RWPE2 (cell line): ENCODE measurements around the gene NRAP.

Experiments used
- ATAC-seq: fragments of 200-7000 bp; cut with Tn5 transposase; 3 replicates; pipeline ENCODE4 v1.9.1; 2021; ENCODE audit warnings: low read depth
- DNase-seq: peaks from one replicate; pipeline ENCODE4 v3.0.0-alpha.2; 2020; ENCODE audit warnings: low spot score
- H3K27ac ChIP-seq: fragments of 450-650 bp; 2 replicates; pipeline ENCODE4 v1.5.1; 2017; ENCODE audit warnings: mild to moderate bottlenecking; ENCODE audit not compliant: poor library complexity, severe bottlenecking
- H3K27me3 ChIP-seq: fragments of 250-450 bp; sonication (Bioruptor Pico); 2 replicates; pipeline ENCODE4 v1.5.1; 2021; ENCODE audit warnings: mild to moderate bottlenecking, moderate library complexity; ENCODE audit not compliant: insufficient read depth, poor library complexity, severe bottlenecking
- H3K36me3 ChIP-seq: fragments of 250-450 bp; sonication (Bioruptor Pico); 2 replicates; pipeline ENCODE4 v1.5.1; 2020; ENCODE audit warnings: low read depth, mild to moderate bottlenecking, moderate library complexity
- H3K4me1 ChIP-seq: fragments of 250-450 bp; sonication (Bioruptor Pico); 2 replicates; pipeline ENCODE4 v1.5.1; 2021; ENCODE audit warnings: mild to moderate bottlenecking, moderate library complexity; ENCODE audit not compliant: insufficient read depth, poor library complexity, severe bottlenecking
- H3K4me3 ChIP-seq: fragments of 250-450 bp; sonication (Bioruptor Pico); 2 replicates; pipeline ENCODE4 v1.5.1; 2021; ENCODE audit warnings: mild to moderate bottlenecking, moderate library complexity; ENCODE audit not compliant: severe bottlenecking
- H3K9me3 ChIP-seq: fragments of 250-450 bp; sonication (Bioruptor Pico); 2 replicates; pipeline ENCODE4 v1.5.1; 2021; ENCODE audit warnings: mild to moderate bottlenecking, moderate library complexity; ENCODE audit not compliant: severe bottlenecking
- CTCF ChIP-seq: fragments of 450-650 bp; IDR thresholded peaks from one replicate; pipeline ENCODE4 v1.5.1; 2017; ENCODE audit warnings: mild to moderate bottlenecking, moderate library complexity; ENCODE audit not compliant: poor library complexity, severe bottlenecking

NRAP gene

GRCh38 chr10:113555245-113555644 lies 108.6 kb downstream of the NRAP start:
- Histone ChIP-seq H3K36me3 (no peaks in the 10 kb centered on the region), H3K9me3 (no peaks in the 10 kb centered on the region), H3K4me3 (no peak overlapping the region), H3K4me1 (peaks cover 16% of the 10 kb centered on the region), H3K27me3 (no peaks in the 10 kb centered on the region), H3K27ac (no peak overlapping the region)
- ATAC-seq: no peak
- no peak for TF ChIP-seq CTCF
- DNase-seq: no peak

GRCh38 chr10:113554214-113554613 lies 109.6 kb downstream of the NRAP start:
- no peak overlapping the region for H3K27ac ChIP-seq
- H3K27me3 ChIP-seq: no peaks in the 10 kb centered on the region
- H3K4me3 ChIP-seq: no peak overlapping the region
- peaks cover 20% of the 10 kb centered on the region for H3K4me1 ChIP-seq
- TF ChIP-seq CTCF: no peak
- no peaks in the 10 kb centered on the region for H3K36me3 ChIP-seq
- ATAC-seq (no peak), DNase-seq (no peak)
- H3K9me3 ChIP-seq: no peaks in the 10 kb centered on the region

- TF ChIP-seq CTCF: no peak
- Histone ChIP-seq H3K27me3 (no peaks in the 10 kb centered on the region), H3K27ac (no peak overlapping the region), H3K4me3 (no peak overlapping the region), H3K9me3 (no peaks in the 10 kb centered on the region), H3K36me3 (no peaks in the 10 kb centered on the region), H3K4me1 (peaks cover 20% of the 10 kb centered on the region)
- ATAC-seq: no peak
- no peak for DNase-seq
Measured at GRCh38 chr10:113553149-113553548, 110.7 kb downstream of the NRAP start.

- Histone ChIP-seq H3K27ac (no peak within 1 kb of the TSS), H3K4me1 (peaks cover 20% of the 10 kb centered on the region), H3K9me3 (no peaks in the 10 kb centered on the region), H3K36me3 (no peaks in the 10 kb centered on the region), H3K4me3 (no peak within 1 kb of the TSS), H3K27me3 (no peaks in the 10 kb centered on the region)
- ATAC-seq: no peak
- DNase-seq: no peak
- TF ChIP-seq CTCF: no peak
Measured at GRCh38 chr10:113552701-113553100, 111.1 kb downstream of the NRAP start, which contains the start of gene HABP2. Gene HABP2 (plus strand): TSS chr10:113553053. CDS start chr10:113553122, 69 bp downstream.

GRCh38 chr10:113552014-113552413 lies 111.8 kb downstream of the NRAP start:
- Histone ChIP-seq H3K36me3 (no peaks in the 10 kb centered on the region), H3K9me3 (no peaks in the 10 kb centered on the region), H3K27me3 (no peaks in the 10 kb centered on the region), H3K27ac (no peak overlapping the region), H3K4me3 (no peak overlapping the region), H3K4me1 (peaks cover 20% of the 10 kb centered on the region)
- peak; percentile 65 for DNase-seq
- no peak for TF ChIP-seq CTCF
- peak; percentile 81 for ATAC-seq
